Lung (tissue), 12 donors: ENCODE data around the gene FGF12. TPM values are rescaled to one million over a fixed set of nuclear protein-coding genes. Genes with fewer than 3 reads are reported as not detected.

Source experiments
- ATAC-seq: fragments of 200-7000 bp; cut with Tn5 transposase; one replicate; pipeline ENCODE4 v1.9.1; 2020; ENCODE audit warnings: moderate number of reproducible peaks; ENCODE audit not compliant: insufficient read depth, low FRiP score
- DNase-seq, 3 donors: peaks; one replicate each; pipeline ENCODE4 v3.0.0-alpha.2; 2013 to 2017
- H3K27ac ChIP-seq, 2 donors: one replicate each; pipeline ENCODE4 v1.5.1; 2013; ENCODE audit warnings: mild to moderate bottlenecking in 2 of 2, moderate library complexity in 2 of 2, control low read depth in 1 of 2, inconsistent platforms in 1 of 2, low read depth in 1 of 2, low read length in 1 of 2
- H3K27me3 ChIP-seq, 3 donors: one replicate each; pipeline ENCODE4 v1.5.1; 2013; ENCODE audit warnings: low read length in 2 of 3; ENCODE audit not compliant: control insufficient read depth in 3 of 3, insufficient read depth in 3 of 3
- H3K36me3 ChIP-seq, 4 donors: one replicate each; pipeline ENCODE4 v1.5.1; 2013; ENCODE audit warnings: low read length in 4 of 4, mild to moderate bottlenecking in 1 of 4, moderate library complexity in 1 of 4; ENCODE audit not compliant: control insufficient read depth in 4 of 4, insufficient read depth in 4 of 4
- H3K4me1 ChIP-seq, 5 donors: one replicate each; pipeline ENCODE4 v1.5.1; 2013; ENCODE audit warnings: low read length in 5 of 5, mild to moderate bottlenecking in 2 of 5, moderate library complexity in 1 of 5; ENCODE audit not compliant: control insufficient read depth in 5 of 5, insufficient read depth in 5 of 5
- H3K4me3 ChIP-seq: one replicate; pipeline ENCODE4 v1.5.1; 2013; ENCODE audit warnings: mild to moderate bottlenecking, control low read depth, moderate library complexity
- H3K9ac ChIP-seq, 2 donors: one replicate each; pipeline ENCODE4 v1.5.1; 2013; ENCODE audit warnings: low read length in 2 of 2, control low read depth in 1 of 2; ENCODE audit not compliant: insufficient read depth in 1 of 2
- H3K9me3 ChIP-seq, 4 donors: one replicate each; pipeline ENCODE4 v1.5.1; 2013; ENCODE audit warnings: low read length in 3 of 4, mild to moderate bottlenecking in 1 of 4, moderate library complexity in 1 of 4; ENCODE audit not compliant: control insufficient read depth in 4 of 4, insufficient read depth in 3 of 4
- WGBS, 2 donors: extraction: QIAGEN DNeasy Blood & Tissue Kit; methylation state at CpG; one replicate each; pipeline ENCODE4 v1.1.7; 2013; 5-methylcytosine and 5-hydroxymethylcytosine counted together
- polyA plus RNA-seq, 2 donors: library from polyadenylated mRNA; stranded (reverse); fragments of 200-250 nt; gene quantifications; one replicate each; pipeline ENCODE4 v1.2.1, GENCODE V29; 2013
- total RNA-seq, 2 donors: library from RNA; depleted of rRNA in 1 of 2; stranded (reverse); fragments of >200 nt in 1 of 2; gene quantifications; one replicate each; pipeline ENCODE4 v1.2.1, GENCODE V29; 2014 to 2021
- TF ChIP-seq, protein P1 (sequence below): IDR thresholded peaks from 2 replicates; pipeline ENCODE4 v1.5.1; 2012; ENCODE audit warnings: mild to moderate bottlenecking; ENCODE audit errors: control extremely low read depth, extremely low read depth
- donor health status: control.
- donor health status: control.
- donor health status: Bipolar disorder and iron deficiency.
- donor health status: healthy.
- donor health status: DM: yes; HTN: yes; CAD: no.

FGF12 gene
- total and polyA plus RNA-seq, 4 donors = 0.23 to 6.0 (median 1.7) TPM

DNA sequence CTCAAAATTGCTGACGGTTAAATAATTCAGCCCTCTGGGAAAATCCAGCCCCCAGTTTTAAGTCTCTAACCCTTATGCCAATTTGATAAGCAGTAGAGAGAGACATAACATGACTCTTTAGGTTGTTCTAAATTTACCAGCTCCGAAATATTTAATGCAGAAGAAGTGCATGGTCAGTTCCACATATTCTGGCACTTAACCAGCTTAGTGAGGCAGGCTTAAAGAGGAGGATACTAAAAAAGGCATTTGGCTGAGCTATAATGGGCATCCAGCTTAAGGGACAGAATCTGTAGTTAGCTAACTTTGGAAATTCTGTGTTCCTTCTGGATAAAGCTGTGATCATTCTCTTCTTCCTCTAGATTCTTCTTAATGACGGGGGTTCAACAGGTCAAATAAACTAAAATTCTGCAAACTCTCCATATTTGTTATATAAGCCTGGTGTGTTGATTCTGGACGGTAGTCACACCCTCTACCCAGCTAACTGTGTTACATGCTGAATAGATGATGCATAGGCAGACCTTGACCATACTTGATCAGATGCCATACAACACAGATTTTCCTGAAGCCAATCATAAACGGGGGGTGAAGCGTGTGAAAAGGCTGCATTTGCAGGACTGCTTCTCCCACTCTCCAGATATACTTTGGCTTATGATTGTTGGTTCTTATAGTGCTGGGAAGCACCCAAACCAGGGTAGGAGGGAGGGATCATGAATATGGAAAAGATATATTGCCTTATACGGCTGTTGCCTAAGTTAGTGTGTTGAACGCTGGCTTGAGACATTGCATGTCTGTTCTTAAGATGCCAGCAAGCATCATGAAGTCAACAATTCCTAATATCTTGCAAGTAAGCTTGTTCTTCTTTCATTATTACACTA is 118.4 kb downstream of the FGF12 start:
- no peaks in the 10 kb centered on the region for H3K9me3 ChIP-seq
- H3K9ac ChIP-seq = no peak overlapping the region
- no peaks in the 10 kb centered on the region for H3K27me3 ChIP-seq
- no peak overlapping the region for H3K4me3 ChIP-seq
- ATAC-seq (no peak), DNase-seq (no peak)
- TF ChIP-seq, protein P1, sequence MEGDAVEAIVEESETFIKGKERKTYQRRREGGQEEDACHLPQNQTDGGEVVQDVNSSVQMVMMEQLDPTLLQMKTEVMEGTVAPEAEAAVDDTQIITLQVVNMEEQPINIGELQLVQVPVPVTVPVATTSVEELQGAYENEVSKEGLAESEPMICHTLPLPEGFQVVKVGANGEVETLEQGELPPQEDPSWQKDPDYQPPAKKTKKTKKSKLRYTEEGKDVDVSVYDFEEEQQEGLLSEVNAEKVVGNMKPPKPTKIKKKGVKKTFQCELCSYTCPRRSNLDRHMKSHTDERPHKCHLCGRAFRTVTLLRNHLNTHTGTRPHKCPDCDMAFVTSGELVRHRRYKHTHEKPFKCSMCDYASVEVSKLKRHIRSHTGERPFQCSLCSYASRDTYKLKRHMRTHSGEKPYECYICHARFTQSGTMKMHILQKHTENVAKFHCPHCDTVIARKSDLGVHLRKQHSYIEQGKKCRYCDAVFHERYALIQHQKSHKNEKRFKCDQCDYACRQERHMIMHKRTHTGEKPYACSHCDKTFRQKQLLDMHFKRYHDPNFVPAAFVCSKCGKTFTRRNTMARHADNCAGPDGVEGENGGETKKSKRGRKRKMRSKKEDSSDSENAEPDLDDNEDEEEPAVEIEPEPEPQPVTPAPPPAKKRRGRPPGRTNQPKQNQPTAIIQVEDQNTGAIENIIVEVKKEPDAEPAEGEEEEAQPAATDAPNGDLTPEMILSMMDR = no peak
- H3K36me3 ChIP-seq = no peaks in the 10 kb centered on the region
- peak overlapping the region in 1 of 2 donors; percentile 68 for H3K27ac ChIP-seq
- WGBS, 2 donors = 77 to 85% methylated on average over 8 of the region's 8 CpGs
- peaks cover 0 to 16% (median 0%) of the 10 kb centered on the region in 5 donors for H3K4me1 ChIP-seq

DNA sequence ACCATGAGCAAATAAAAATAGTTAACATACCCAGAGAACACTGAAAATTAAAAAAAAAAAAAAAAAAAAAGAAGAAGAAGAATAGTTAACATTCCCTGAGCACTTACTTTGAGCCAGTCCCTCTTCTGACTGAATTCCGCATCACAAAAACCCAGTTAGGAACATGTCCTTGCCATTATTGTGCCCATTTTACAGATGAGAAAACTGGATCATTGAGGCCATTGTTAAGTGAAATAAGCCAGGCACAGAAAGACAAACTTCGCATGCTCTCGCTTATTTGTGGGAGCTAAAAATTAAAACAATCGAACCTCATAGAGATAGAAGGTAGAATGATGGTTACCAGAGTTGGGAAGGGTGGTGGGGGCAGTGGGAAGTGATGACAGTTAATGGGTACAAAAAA is 119.5 kb downstream of the FGF12 start:
- peaks cover 0 to 6% (median 0%) of the 10 kb centered on the region in 4 donors for H3K9me3 ChIP-seq

DNA sequence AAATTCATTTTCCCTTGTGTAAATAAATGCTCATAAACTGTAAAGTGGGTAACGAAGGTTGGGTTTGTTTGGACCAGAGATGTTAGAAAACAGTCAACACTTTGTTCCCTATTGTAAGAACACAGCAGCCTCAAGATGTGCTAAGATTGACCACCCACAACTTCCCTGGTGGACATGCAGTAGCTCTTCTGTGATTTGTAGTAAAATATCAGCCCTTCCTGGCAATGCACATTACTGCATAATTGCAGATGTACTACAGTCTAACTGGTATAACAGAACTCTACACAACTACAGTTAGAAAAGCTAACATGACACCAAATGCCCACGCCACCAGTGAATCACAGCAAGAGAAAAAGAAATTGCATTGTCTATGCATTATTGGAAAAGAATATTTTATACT is 129.4 kb downstream of the FGF12 start:
- TF ChIP-seq, protein P1 = no peak
- Histone ChIP-seq H3K4me3 (no peak overlapping the region), H3K4me1 (no peaks in the 10 kb centered on the region), H3K27me3 (no peaks in the 10 kb centered on the region), H3K27ac (peak overlapping the region in 1 of 2 donors; percentile 26), H3K36me3 (no peaks in the 10 kb centered on the region), H3K9ac (no peak overlapping the region), H3K9me3 (no peaks in the 10 kb centered on the region)
- DNase-seq (no peak), ATAC-seq (no peak)
- 77 to 79% methylated on average over 2 of the region's 2 CpGs for WGBS, 2 donors

More for the DNA sequence above, 119.5 kb downstream of the FGF12 start:
- H3K27ac ChIP-seq = no peak overlapping the region
- ATAC-seq = no peak
- no peak overlapping the region for H3K4me3 ChIP-seq
- H3K27me3 ChIP-seq = no peaks in the 10 kb centered on the region
- TF ChIP-seq, protein P1 = no peak
- DNase-seq = no peak
- no peaks in the 10 kb centered on the region for H3K36me3 ChIP-seq
- WGBS, 2 donors = 94 to 95% methylated on average over 4 of the region's 4 CpGs
- peaks cover 0 to 16% (median 0%) of the 10 kb centered on the region in 5 donors for H3K4me1 ChIP-seq
- H3K9ac ChIP-seq = no peak overlapping the region
